Type B pancreatic cell (in vitro differentiated cells): ENCODE results near the gene TBC1D3E. TPM values are rescaled to one million over a fixed set of nuclear protein-coding genes. Genes with fewer than 3 reads are reported as not detected.
A peak's percentile ranks its signal among the peaks of the same experiment; 100 is the strongest.
"Not testable (repeated sequence)": the region's sequence is repeated elsewhere in the genome, so short reads cannot be mapped to it uniquely, and the experiment has no call there.

Experiments used
- DNase-seq: peaks from one replicate; pipeline ENCODE4 v3.0.0; 2021; ENCODE audit warnings: mixed read lengths; ENCODE audit not compliant: unreplicated experiment; ENCODE audit errors: extremely low spot score
- H3K27ac Mint-ChIP-seq: 2 replicates; pipeline ENCODE4 v1.8.0; 2021; ENCODE audit warnings: mild to moderate bottlenecking, mixed read lengths
- H3K27me3 Mint-ChIP-seq: 2 replicates; pipeline ENCODE4 v1.8.0; 2021; ENCODE audit warnings: mixed read lengths
- H3K36me3 Mint-ChIP-seq: 2 replicates; pipeline ENCODE4 v1.8.0; 2021; ENCODE audit warnings: mixed read lengths
- H3K4me1 Mint-ChIP-seq: one replicate; pipeline ENCODE4 v1.8.0; 2021; ENCODE audit warnings: mixed read lengths; ENCODE audit not compliant: unreplicated experiment
- H3K4me3 Mint-ChIP-seq: 2 replicates; pipeline ENCODE4 v1.8.0; 2021; ENCODE audit warnings: mild to moderate bottlenecking, mixed read lengths
- H3K9me3 Mint-ChIP-seq: 2 replicates; pipeline ENCODE4 v1.8.0; 2021; ENCODE audit warnings: mixed read lengths
- long read RNA-seq: library from polyadenylated mRNA; unstranded; transcript quantifications from one replicate; pipeline ENCODE4 v2.0.0, GENCODE V29; 2020
- total RNA-seq: library from RNA; stranded (reverse); gene quantifications from 2 replicates; pipeline ENCODE4 v1.2.1, GENCODE V29; 2021; ENCODE audit warnings: low replicate concordance

The TBC1D3E gene
- not detected in 2 replicates for total RNA-seq
- long read RNA-seq: 0 reads

DNA sequence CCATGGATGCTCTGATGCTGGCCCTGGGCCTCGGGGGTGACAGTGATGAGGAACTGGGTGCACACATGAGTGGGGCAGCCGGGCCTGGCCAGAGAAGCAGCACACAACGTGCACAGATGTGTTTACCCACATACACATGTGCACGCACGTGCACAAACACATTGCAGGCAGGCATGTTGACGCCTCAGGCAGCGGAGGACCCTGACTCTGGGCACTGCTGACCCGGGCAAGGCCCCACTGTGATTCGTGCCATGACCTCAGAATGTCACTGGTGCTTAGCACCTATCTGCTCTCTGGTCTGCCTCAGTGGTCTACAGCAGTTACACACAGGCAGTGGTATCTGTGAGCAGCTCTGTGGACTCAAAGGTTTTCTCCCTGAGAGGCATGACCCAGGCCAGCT, at the start of gene TBC1D3E:
Gene TBC1D3E (plus strand): TSS at position 301 of the 400 bp plus-strand sequence. CDS start 1,545 bp downstream, outside the sequence.
- H3K27ac Mint-ChIP-seq, H3K9me3 Mint-ChIP-seq, DNase-seq, H3K27me3 Mint-ChIP-seq, H3K4me3 Mint-ChIP-seq, H3K4me1 Mint-ChIP-seq, H3K36me3 Mint-ChIP-seq: not testable (repeated sequence)

DNA sequence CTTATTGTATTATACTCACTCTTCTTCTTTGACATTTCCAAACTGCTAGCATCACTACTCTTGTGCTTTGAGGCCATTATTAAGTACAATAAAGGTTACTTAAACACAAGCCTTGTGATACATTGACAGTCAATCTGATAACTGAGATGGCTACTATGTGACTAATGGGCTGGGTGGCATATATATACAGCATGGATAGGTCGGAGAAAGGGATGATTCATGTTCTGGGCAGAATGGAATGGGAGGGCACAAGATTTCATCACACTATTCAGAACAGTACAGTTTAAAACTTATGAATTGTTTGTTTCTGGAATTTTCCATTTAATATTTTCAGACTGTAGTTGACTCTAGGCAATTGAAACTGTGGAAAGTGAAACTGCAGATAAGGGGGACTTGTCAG, 40.4 kb upstream of the TBC1D3E start:
- H3K36me3 Mint-ChIP-seq, H3K27ac Mint-ChIP-seq, DNase-seq, H3K4me3 Mint-ChIP-seq, H3K9me3 Mint-ChIP-seq, H3K4me1 Mint-ChIP-seq, H3K27me3 Mint-ChIP-seq: not testable (repeated sequence)

DNA sequence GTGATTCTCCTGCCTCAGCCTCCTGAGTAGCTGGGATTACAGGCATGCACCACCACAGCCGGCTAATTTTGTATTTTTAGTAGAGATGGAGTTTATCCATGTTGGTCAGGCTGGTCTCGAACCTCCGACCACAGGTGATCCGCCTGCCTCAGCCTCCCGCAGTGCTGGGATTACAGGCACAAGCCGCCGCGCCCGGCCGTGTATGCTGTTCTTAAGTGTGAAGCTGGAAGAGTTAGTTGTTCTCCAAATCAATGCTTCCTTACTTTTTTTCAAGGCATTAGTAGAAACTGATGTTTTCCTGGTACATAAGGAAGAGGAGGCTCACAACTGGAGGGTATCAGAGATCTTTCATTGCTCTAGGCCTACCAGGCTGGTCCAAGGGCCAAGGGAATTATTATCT, 39.6 kb upstream of the TBC1D3E start:
- not testable (repeated sequence) for H3K36me3 Mint-ChIP-seq, H3K9me3 Mint-ChIP-seq, H3K4me1 Mint-ChIP-seq, H3K4me3 Mint-ChIP-seq, DNase-seq, H3K27ac Mint-ChIP-seq, H3K27me3 Mint-ChIP-seq

DNA sequence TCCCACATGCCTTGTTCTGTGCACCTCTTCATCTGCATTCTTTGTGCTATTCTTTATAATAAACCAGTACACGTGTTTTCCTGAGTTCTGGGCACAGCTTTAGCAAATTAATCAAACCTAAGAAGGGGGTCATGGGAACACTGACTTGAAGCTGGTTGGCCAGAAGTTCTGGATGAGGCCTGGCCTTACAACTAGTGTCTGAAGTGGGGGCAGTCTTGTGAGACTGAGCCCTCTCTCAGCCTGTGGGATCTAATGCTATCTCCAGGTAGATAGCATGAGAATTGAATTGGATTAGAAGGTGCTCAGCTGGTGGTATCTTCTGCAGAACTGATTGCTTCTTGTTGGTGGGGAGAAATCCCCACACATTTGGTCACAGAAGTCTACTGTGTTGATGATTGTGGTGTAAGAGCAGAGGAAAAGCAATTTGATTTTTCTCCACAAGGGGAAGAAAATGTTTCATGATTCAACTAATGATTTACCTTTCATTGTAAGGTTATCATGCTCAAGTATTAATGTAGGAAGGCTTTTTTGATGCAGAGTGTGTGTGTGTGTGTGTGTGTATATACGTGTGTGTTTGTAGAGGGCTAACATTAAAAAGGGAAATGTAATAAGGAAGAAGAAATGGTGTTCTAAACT, 33.6 kb upstream of the TBC1D3E start:
- not testable (repeated sequence) for H3K27ac Mint-ChIP-seq, DNase-seq, H3K36me3 Mint-ChIP-seq, H3K9me3 Mint-ChIP-seq, H3K4me1 Mint-ChIP-seq, H3K27me3 Mint-ChIP-seq, H3K4me3 Mint-ChIP-seq

DNA sequence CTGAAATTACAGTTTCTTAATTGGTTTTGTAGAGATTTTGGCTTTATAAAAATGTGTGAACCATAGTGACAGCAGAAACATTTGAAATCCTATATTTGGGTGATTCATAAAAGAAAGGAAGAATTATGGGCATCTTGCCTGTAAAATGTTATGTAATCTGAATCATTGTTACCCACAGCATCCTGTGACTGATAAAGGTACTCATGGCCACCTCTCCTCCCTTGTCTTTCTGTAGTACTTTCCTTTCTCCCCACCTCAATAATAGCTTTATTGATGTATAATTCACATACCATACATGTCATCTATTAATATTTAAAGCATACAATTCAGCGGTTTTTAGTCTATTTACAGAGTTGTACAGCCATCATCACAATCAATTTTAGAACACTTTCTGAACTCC, 28.5 kb upstream of the TBC1D3E start:
- not testable (repeated sequence) for H3K36me3 Mint-ChIP-seq, DNase-seq, H3K27ac Mint-ChIP-seq, H3K9me3 Mint-ChIP-seq, H3K4me1 Mint-ChIP-seq, H3K4me3 Mint-ChIP-seq, H3K27me3 Mint-ChIP-seq

DNA sequence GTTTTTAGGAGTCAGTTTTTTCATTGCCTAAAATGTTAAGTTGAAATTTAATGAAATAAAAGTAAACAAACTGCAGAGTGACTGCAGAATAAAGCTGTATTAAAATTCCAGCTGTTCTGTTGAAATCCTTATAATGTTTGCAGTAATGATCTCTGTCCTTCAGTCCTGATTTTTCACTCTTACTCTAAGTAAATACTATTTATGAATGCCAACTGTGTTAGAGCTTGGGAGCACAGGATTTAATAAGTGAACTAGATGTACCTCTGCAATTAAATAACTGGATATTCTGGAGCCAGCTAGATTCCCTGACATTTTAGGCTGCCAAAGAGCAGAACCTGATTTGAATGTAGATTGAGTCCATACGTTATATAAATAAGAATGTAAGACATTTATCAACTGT, 7.9 kb upstream of the TBC1D3E start:
- H3K4me1 Mint-ChIP-seq, H3K4me3 Mint-ChIP-seq, H3K27me3 Mint-ChIP-seq, DNase-seq, H3K36me3 Mint-ChIP-seq, H3K9me3 Mint-ChIP-seq, H3K27ac Mint-ChIP-seq: not testable (repeated sequence)

DNA sequence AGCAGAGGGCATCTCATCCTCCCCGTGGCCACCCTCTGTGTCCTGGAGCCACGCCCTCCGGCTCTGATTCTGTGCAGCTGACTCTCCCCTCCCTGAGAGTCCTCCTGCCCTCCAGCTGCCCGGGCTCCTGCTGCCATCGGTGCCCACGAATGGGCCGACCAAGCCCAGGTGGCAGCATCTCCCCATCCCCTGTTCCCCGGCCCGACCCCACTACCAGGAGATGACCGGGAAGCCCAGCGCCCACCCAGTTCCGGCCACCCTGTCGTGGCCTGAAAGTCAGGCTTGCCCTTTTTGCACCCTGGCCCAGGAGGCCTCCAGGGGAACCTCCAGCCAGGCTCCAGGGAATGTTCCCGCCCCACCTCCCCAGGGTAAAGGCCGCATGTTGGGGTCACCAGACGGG, 7.1 kb downstream of the TBC1D3E start:
- not testable (repeated sequence) for H3K27ac Mint-ChIP-seq

More for the DNA sequence above, 7.1 kb downstream of the TBC1D3E start:
- peak; percentile 44 for DNase-seq
- not testable (repeated sequence) for H3K4me1 Mint-ChIP-seq, H3K9me3 Mint-ChIP-seq, H3K27me3 Mint-ChIP-seq, H3K36me3 Mint-ChIP-seq, H3K4me3 Mint-ChIP-seq

Other genes with a start within 250 kb of the TBC1D3E start
- gene TBC1D3K, start 203.5 kb upstream of the TBC1D3E start, total RNA-seq: not detected in 2 replicates
- gene TBC1D3L, start 138.9 kb upstream of the TBC1D3E start, total RNA-seq: 32.4 and 44.9 TPM in 2 replicates
- 0.60 TPM in 1 of 2 replicates, not detected in the other for gene TBC1D3D, start 124.0 kb upstream of the TBC1D3E start, total RNA-seq
- not detected in 2 replicates for gene TBC1D3C, start 59.3 kb upstream of the TBC1D3E start, total RNA-seq
- gene TBC1D3, start 64.6 kb downstream of the TBC1D3E start, total RNA-seq: not detected in 2 replicates
- 37.3 and 47.1 TPM in 2 replicates for gene MRPL45, start 169.2 kb downstream of the TBC1D3E start, total RNA-seq
- gene GPR179, start 216.0 kb downstream of the TBC1D3E start, total RNA-seq: 0.14 and 0.59 TPM in 2 replicates
- 25.8 and 33.0 TPM in 2 replicates for gene SOCS7, start 223.9 kb downstream of the TBC1D3E start, total RNA-seq